ENCODE results near the gene FBXL7.

Gene FBXL7

GRCh38 chr5:15577132-15577531 lies 77.2 kb downstream of the FBXL7 start:
- TF ChIP-seq EGR1 (IDR thresholded peaks at IDR 0.05): no peak
- TF ChIP-seq YY1 (IDR thresholded peaks at IDR 0.05; ENCODE audit: low read depth): no peak
- no peak for TF ChIP-seq CEBPB (IDR thresholded peaks at IDR 0.05)
- TF ChIP-seq NFIC (IDR thresholded peaks at IDR 0.05): no peak
- TF ChIP-seq TAF1 (IDR thresholded peaks at IDR 0.05; ENCODE audit: low read depth): no peak

- TF ChIP-seq MAX (IDR thresholded peaks at IDR 0.05) (no peak), TEAD4 (IDR thresholded peaks at IDR 0.05) (no peak), EGR1 (IDR thresholded peaks at IDR 0.05) (no peak), TAF1 (IDR thresholded peaks at IDR 0.05; ENCODE audit: low read depth) (no peak), YY1 (IDR thresholded peaks at IDR 0.05; ENCODE audit: low read depth) (no peak), CEBPB (IDR thresholded peaks at IDR 0.05) (no peak), USF1 (IDR thresholded peaks at IDR 0.05) (no peak), REST (IDR thresholded peaks at IDR 0.05; ENCODE audit: low read depth) (no peak), FOXM1 (IDR thresholded peaks at IDR 0.05; ENCODE audit: borderline replicate concordance, low read depth) (no peak), RAD21 (IDR thresholded peaks at IDR 0.05; ENCODE audit: low read depth) (no peak), CREB1 (IDR thresholded peaks at IDR 0.05; ENCODE audit: low read depth) (no peak), TCF12 (IDR thresholded peaks at IDR 0.05; ENCODE audit: low read depth) (no peak), NFIC (IDR thresholded peaks at IDR 0.05) (no peak), EP300 (IDR thresholded peaks at IDR 0.05; ENCODE audit: borderline replicate concordance) (no peak), ZBTB7A (IDR thresholded peaks at IDR 0.05; ENCODE audit: low read depth) (no peak)
These were observed 77.9 kb downstream of the FBXL7 start for GRCh38 chr5:15577831-15578230.

- TF ChIP-seq ZBTB7A (IDR thresholded peaks at IDR 0.05; ENCODE audit: low read depth) (no peak), EGR1 (IDR thresholded peaks at IDR 0.05) (no peak), MAX (IDR thresholded peaks at IDR 0.05) (no peak), EP300 (IDR thresholded peaks at IDR 0.05; ENCODE audit: borderline replicate concordance) (no peak), YY1 (IDR thresholded peaks at IDR 0.05; ENCODE audit: low read depth) (no peak), RAD21 (IDR thresholded peaks at IDR 0.05; ENCODE audit: low read depth) (no peak), CEBPB (IDR thresholded peaks at IDR 0.05) (no peak), REST (IDR thresholded peaks at IDR 0.05; ENCODE audit: low read depth) (no peak), CREB1 (IDR thresholded peaks at IDR 0.05; ENCODE audit: low read depth) (no peak), FOXM1 (IDR thresholded peaks at IDR 0.05; ENCODE audit: borderline replicate concordance, low read depth) (no peak), TCF12 (IDR thresholded peaks at IDR 0.05; ENCODE audit: low read depth) (no peak)
These were observed 79.4 kb downstream of the FBXL7 start for GRCh38 chr5:15579193-15579990.

- TF ChIP-seq MAX (IDR thresholded peaks at IDR 0.05): no peak
- no peak for TF ChIP-seq RAD21 (IDR thresholded peaks at IDR 0.05; ENCODE audit: low read depth)
These were observed 84.5 kb downstream of the FBXL7 start for GRCh38 chr5:15584528-15584927.

GRCh38 chr5:15585128-15585527 lies 85.1 kb downstream of the FBXL7 start:
- TF ChIP-seq CEBPB (IDR thresholded peaks at IDR 0.05) (no peak), EP300 (IDR thresholded peaks at IDR 0.05; ENCODE audit: borderline replicate concordance) (no peak), CREB1 (IDR thresholded peaks at IDR 0.05; ENCODE audit: low read depth) (no peak), NFIC (IDR thresholded peaks at IDR 0.05) (no peak), TAF1 (IDR thresholded peaks at IDR 0.05; ENCODE audit: low read depth) (no peak), YY1 (IDR thresholded peaks at IDR 0.05; ENCODE audit: low read depth) (no peak), MAX (IDR thresholded peaks at IDR 0.05) (no peak), TCF12 (IDR thresholded peaks at IDR 0.05; ENCODE audit: low read depth) (no peak), TEAD4 (IDR thresholded peaks at IDR 0.05) (no peak), FOXM1 (IDR thresholded peaks at IDR 0.05; ENCODE audit: borderline replicate concordance, low read depth) (no peak), REST (IDR thresholded peaks at IDR 0.05; ENCODE audit: low read depth) (no peak), RAD21 (IDR thresholded peaks at IDR 0.05; ENCODE audit: low read depth) (no peak), ZBTB7A (IDR thresholded peaks at IDR 0.05; ENCODE audit: low read depth) (no peak), USF1 (IDR thresholded peaks at IDR 0.05) (no peak)

All from Ishikawa (cell line).